NCI-H1417 (cell line): ENCODE results near the gene TCN2.
"Not testable (repeated sequence)": the region's sequence is repeated elsewhere in the genome, so short reads cannot be mapped to it uniquely, and the experiment has no call there.

ENCODE experiments used
- DNase-seq, 3 experiments: peaks; one replicate each; lab custom pipeline; 2025; lab: John Stamatoyannopoulos, UW

The TCN2 gene

DNA sequence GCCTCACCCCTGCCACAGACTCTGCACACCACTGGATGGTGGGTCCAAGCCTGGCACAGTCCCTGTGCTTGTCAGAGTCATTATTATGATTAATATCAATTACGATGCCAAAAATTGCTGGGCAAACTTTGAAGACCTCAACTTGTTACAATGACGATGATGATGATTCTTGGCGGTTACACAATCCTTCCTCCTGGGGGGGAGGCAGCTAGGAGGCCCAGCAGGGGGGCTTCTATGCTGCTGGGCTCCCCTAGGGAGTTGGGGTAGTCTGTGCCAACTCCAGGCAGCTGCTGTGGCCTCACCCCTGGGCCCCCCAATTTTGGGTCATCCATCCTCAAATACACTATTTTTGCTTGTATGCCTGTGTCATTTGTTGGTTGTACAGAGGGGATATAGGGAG, 40.6 kb downstream of the TCN2 start:
- DNase-seq: no peak

- no peak for DNase-seq
Observed at GRCh38 chr22:30648825-30649224, 41.9 kb downstream of the TCN2 start.

DNA sequence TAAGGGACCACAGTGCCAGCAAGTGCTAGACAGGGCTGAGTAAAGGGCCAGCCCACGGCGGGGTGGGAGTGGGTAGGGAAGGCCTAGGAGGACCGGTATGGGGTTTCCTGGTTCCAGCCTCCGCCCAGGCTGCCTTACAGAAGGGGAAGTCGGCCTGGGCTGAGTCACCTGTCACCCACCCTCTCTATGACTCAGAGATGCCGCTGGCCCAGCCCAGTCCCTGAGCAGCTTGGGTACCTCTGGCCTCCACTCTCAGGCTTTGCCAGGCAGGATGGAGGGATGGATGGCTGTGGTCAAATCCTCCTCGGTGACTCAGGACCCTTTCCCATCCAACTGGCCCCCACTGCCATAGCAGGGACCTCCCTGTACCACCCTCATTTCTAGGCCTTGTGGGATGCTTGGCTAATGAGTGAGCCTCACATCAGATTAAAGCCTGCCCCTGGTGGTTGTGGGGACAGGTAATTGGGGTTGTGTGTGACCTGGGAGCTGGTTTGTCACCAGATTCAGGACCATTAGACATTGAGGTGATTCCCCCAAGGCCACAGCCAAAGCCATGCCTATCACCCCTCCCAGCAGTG, 42.5 kb downstream of the TCN2 start:
- no peak for DNase-seq

- no peak for DNase-seq
Observed at GRCh38 chr22:30650508-30651116, 43.6 kb downstream of the TCN2 start.

DNA sequence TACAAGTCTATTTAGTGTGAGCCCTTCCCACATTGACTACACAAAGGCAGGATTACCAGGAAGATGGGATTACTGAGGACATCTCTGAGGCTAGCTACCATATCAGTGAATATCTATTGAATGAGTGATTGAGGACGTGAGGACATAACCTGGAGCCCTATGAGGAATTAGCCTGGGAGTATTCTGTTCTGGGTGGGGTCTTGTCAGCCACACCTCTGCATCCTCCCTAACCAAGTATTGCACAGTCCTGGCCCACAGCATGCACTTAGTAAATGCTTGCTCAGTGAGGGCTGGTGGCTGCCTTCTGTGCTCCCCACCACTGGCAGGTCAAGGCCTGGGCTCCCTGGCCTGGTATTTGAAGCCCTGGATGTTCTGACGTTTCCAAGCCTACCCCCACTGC, 45.9 kb downstream of the TCN2 start:
- DNase-seq: no peak

- no peak for DNase-seq
Observed at GRCh38 chr22:30654361-30654760, 47.4 kb downstream of the TCN2 start.

DNA sequence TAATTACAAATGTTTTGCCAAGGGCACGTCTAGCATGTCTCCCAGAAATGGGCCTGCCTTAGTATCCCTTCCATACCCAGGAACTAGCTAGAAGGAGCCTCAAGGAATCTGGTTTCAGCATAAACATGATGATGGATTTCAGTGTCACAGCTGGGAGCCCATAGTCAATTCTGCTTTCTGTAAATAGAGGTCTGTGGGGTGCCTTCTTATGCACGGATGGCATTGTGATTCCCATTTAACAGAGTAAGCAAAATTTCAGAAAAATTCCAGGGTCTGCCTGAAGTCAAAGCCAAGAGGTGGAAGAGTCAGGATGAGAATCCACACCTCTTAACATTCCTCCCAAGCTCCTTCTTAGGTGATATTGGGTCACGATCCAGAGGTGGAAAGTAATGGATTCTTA, 48.6 kb downstream of the TCN2 start:
- DNase-seq: peak in 1 of 3 experiments; percentile 2

DNA sequence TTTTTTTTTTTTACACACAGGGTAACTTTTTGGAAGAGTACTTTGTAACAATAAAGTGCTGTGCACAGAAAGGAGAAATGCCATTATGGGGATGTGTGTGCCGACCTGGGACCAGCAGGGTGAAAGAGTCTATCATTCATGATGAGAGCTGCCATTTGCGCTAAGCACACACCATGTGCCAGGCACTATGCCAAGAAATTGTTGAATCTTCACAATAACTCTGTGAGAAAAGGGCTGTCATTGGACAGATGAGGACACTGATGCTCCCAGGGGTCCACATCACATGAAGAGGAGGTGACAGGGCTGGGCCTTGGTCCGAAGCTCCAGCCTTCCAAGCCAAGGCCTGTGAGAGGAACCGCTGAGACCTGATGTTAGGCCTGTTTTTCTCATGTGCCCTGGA, 55.1 kb downstream of the TCN2 start:
- DNase-seq: peak; percentile 7 to 70 (median 59)

GRCh38 chr22:30664798-30665197, 57.8 kb downstream of the TCN2 start:
- DNase-seq: no peak

DNA sequence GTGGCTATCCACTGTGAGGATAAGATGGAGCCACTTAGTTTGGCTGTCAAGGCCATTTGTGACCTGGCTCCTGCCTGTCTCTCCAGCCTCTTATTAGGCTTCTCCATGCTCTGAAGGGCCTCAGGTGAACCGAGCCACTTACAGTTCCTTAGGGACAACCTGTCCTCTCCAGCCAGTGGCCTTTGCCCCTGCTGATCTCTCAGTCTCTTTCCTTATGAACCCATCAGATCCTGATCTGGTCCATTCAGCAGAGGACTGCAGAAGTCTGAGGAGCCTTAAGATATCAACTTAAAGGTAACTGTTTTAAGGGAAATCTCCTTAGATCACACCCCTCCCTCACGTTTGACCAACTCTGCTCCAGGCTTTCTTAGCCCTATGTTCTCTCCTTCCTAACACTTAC, 58.3 kb downstream of the TCN2 start:
- no peak for DNase-seq

DNA sequence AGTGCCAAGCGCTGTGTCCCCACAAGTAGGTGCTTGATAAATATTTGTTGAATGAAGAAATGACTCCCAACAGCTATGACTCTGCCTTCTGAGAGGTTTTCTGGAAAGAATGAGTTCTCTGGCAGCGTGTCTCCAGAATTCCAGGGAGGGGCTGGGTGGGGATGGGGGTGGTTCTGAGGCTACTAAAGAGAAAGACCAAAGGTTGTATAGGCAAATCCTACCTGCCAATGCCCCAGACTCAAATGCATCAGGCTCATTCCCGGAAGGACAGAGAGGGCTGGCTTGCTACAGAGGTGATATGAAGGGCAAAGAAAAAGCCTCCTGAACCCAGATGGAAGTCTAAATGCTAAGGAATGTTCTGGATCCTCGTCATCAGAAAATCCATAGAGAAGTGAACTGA, 58.8 kb downstream of the TCN2 start:
- no peak for DNase-seq

GRCh38 chr22:30667107-30667493, 60.1 kb downstream of the TCN2 start:
- DNase-seq: no peak

DNA sequence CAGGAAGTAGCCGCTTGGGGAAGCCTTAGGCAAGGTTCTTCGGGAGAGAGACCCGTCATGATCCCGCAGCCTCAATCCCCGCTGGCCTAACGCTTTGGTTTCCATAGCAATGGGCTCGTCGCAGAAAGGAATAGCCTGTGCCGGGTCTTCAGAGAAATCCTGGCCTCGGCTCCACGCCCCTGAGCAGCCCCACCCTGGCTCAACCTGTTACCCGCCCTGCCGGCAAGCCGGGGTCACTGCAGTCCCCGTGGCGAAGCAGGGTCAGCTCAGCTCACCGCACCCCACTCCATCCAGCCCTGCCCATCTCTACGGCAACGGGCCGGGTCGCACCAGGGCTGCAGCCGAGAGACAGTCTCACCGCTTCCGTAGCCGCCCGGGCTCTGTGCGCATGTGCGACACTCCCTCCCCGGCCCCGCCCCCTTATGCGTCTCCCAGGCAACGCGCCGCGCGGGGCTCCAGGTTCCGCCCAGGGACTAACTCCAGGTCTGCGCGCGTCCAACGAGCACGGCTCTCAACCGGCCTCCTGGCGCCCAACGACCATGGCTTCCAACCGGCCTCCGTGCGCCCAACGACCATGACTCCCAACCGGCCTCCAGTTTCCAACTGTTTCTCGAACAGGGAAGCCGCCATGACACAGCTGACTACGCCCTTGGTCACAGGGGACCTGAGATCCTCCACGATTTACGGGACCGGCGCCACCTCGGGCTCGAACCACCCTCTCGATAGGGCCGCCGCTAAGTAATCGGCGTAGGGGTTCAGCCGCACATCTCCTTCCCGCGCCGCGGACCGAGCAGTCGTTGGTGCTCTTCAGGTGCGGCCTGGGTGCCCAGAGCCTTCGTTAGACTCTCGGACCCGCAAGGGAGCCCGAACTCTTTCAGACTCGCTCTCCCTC, 60.8 kb downstream of the TCN2 start, which contains the start of gene DUSP18:
Gene DUSP18, minus strand, starts transcription at position 382 of the 892 bp plus-strand sequence. CDS start 3,872 bp downstream, outside the sequence.
- peak; percentile 86 to 95 (median 88) for DNase-seq

GRCh38 chr22:30668386-30668710, 61.4 kb downstream of the TCN2 start:
- DNase-seq: peak in 1 of 3 experiments; percentile 60

- DNase-seq: no peak
Observed at GRCh38 chr22:30671071-30671470, 64.1 kb downstream of the TCN2 start.

DNA sequence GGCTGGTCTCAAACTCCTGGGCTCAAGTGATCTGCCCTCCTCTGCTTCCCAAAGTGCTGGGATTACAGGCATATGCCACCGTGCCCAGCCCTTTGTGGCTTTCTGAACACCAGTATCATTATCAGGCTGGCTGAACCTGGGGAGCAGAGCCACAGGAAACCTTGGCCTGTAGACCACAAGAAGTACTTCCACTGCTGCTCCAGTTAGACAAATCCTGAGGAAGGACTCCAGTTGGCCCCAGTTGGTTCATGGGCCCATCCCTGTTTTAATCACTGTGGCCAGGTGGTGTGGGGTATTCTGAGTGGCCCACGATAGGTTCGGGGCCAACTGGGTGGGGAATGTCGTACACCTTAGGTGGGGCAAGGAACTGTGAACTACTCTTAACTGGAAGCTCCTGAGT, 66.2 kb downstream of the TCN2 start:
- DNase-seq: no peak

DNA sequence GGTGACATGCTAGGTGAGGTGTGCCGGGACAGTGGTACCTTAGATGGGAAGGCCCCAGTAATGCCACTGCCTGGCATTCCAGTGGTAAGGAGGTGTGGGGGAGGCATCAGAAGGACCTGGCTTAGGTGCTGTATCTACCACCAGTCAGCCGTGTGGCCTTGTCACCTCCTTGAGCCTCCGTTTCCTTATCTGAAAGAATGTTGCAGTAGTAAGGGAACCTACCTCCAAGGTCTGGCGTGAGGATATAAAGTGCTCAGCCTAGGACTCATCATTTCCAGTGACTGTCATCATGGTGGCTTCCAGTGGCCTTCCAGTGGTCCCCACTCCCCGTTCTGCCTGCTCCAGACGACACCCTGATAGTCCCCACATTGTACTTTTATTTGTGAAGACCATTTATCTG, 67.5 kb downstream of the TCN2 start:
- DNase-seq: no peak

DNA sequence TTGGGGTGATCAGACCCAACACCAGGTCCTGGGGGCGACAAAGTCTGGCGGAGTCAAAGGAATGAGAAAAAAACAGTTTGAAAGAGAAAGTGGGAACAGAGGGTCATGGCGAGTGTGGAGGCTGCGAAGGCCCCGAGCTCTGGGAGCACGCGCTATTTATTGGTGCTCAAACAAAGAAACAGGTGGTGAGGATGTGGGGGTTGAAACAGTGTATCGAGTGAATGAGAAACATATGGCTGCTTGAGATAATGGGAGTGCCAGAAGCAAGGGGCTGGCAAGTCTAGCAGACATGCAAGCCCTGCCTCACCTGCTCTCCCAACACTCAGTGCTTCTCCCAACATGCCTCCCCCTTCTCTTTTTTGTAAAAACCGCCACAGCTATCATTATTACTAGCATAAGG, 68.5 kb downstream of the TCN2 start:
- peak in 2 of 3 experiments; percentile 50 to 82 for DNase-seq

GRCh38 chr22:30676565-30676964, 69.6 kb downstream of the TCN2 start:
- DNase-seq: not testable (repeated sequence)
